Measurements from ENCODE around the gene CASKIN2.
"Not testable (repeated sequence)": the region's sequence is repeated elsewhere in the genome, so short reads cannot be mapped to it uniquely, and the experiment has no call there.

The CASKIN2 gene

GRCh38 chr17:75468291-75468754 lies 47.0 kb downstream of the CASKIN2 start:
- H3K27ac Mint-ChIP-seq = no peak overlapping the region
- peaks cover 39% of the 10 kb centered on the region for H3K36me3 Mint-ChIP-seq
- no peaks in the 10 kb centered on the region for H3K27me3 Mint-ChIP-seq
- ATAC-seq = no peak
- H3K4me1 Mint-ChIP-seq = peaks cover 17% of the 10 kb centered on the region
- H3K4me3 Mint-ChIP-seq = no peak overlapping the region
- no peaks in the 10 kb centered on the region for H3K9me3 Mint-ChIP-seq

- Mint-ChIP-seq H3K36me3 (peaks cover 21% of the 10 kb centered on the region), H3K27me3 (no peaks in the 10 kb centered on the region), H3K4me1 (peaks cover 24% of the 10 kb centered on the region), H3K9me3 (no peaks in the 10 kb centered on the region), H3K4me3 (no peak overlapping the region), H3K27ac (no peak overlapping the region)
- no peak for ATAC-seq
Measured at GRCh38 chr17:75465039-75465438, 50.3 kb downstream of the CASKIN2 start.

GRCh38 chr17:75463603-75464002 lies 51.7 kb downstream of the CASKIN2 start:
- Mint-ChIP-seq H3K4me1 (peaks cover 36% of the 10 kb centered on the region), H3K9me3 (no peaks in the 10 kb centered on the region), H3K4me3 (no peak overlapping the region), H3K27me3 (no peaks in the 10 kb centered on the region), H3K27ac (no peak overlapping the region), H3K36me3 (peaks cover 19% of the 10 kb centered on the region)
- ATAC-seq = no peak

GRCh38 chr17:75460295-75460694 lies 55.0 kb downstream of the CASKIN2 start:
- Mint-ChIP-seq H3K4me3 (no peak overlapping the region), H3K9me3 (no peaks in the 10 kb centered on the region), H3K27ac (peak overlapping the region; percentile 7), H3K4me1 (peaks cover 53% of the 10 kb centered on the region), H3K27me3 (no peaks in the 10 kb centered on the region), H3K36me3 (no peaks in the 10 kb centered on the region)
- ATAC-seq = no peak

GRCh38 chr17:75459590-75460267 lies 55.6 kb downstream of the CASKIN2 start:
- Mint-ChIP-seq H3K9me3 (no peaks in the 10 kb centered on the region), H3K4me3 (no peak overlapping the region), H3K36me3 (no peaks in the 10 kb centered on the region), H3K4me1 (peaks cover 48% of the 10 kb centered on the region), H3K27ac (peak overlapping the region; percentile 7), H3K27me3 (no peaks in the 10 kb centered on the region)
- no peak for ATAC-seq

- H3K9me3 Mint-ChIP-seq = no peaks in the 10 kb centered on the region
- ATAC-seq = no peak
- no peaks in the 10 kb centered on the region for H3K36me3 Mint-ChIP-seq
- H3K27ac Mint-ChIP-seq = peak overlapping the region; percentile 7
- no peaks in the 10 kb centered on the region for H3K27me3 Mint-ChIP-seq
- H3K4me1 Mint-ChIP-seq = peaks cover 47% of the 10 kb centered on the region
- H3K4me3 Mint-ChIP-seq = no peak overlapping the region
Measured at GRCh38 chr17:75459246-75459589, 56.1 kb downstream of the CASKIN2 start.

- Mint-ChIP-seq H3K4me3 (peak overlapping the region; percentile 92), H3K9me3 (no peaks in the 10 kb centered on the region), H3K27ac (peak overlapping the region; percentile 90), H3K36me3 (no peaks in the 10 kb centered on the region), H3K27me3 (no peaks in the 10 kb centered on the region), H3K4me1 (peaks cover 43% of the 10 kb centered on the region)
- ATAC-seq = peak; percentile 27
Measured at GRCh38 chr17:75457047-75457654, 58.2 kb downstream of the CASKIN2 start.

GRCh38 chr17:75456417-75457046 lies 58.8 kb downstream of the CASKIN2 start, which contains the start of gene TMEM94:
TMEM94 (plus strand) TSS chr17:75456635; CDS start chr17:75471906, 15,271 bp downstream.
- peak within 1 kb of the TSS; percentile 92 for H3K4me3 Mint-ChIP-seq
- H3K4me1 Mint-ChIP-seq = peaks cover 43% of the 10 kb centered on the region
- no peaks in the 10 kb centered on the region for H3K9me3 Mint-ChIP-seq
- peak; percentile 99 for ATAC-seq
- no peaks in the 10 kb centered on the region for H3K27me3 Mint-ChIP-seq
- H3K36me3 Mint-ChIP-seq = no peaks in the 10 kb centered on the region
- peak within 1 kb of the TSS; percentile 90 for H3K27ac Mint-ChIP-seq

GRCh38 chr17:75456039-75456416 lies 59.3 kb downstream of the CASKIN2 start:
- no peaks in the 10 kb centered on the region for H3K36me3 Mint-ChIP-seq

GRCh38 chr17:75454672-75455071 lies 60.7 kb downstream of the CASKIN2 start:
- H3K36me3 Mint-ChIP-seq, H3K9me3 Mint-ChIP-seq, H3K4me3 Mint-ChIP-seq, ATAC-seq, H3K27me3 Mint-ChIP-seq, H3K27ac Mint-ChIP-seq: not testable (repeated sequence)
- peaks cover 36% of the 10 kb centered on the region for H3K4me1 Mint-ChIP-seq

More at GRCh38 chr17:75456039-75456416, 59.3 kb downstream of the CASKIN2 start:
- peak; percentile 5 for ATAC-seq
- no peaks in the 10 kb centered on the region for H3K27me3 Mint-ChIP-seq
- H3K4me3 Mint-ChIP-seq = peak overlapping the region; percentile 92
- H3K4me1 Mint-ChIP-seq = peaks cover 43% of the 10 kb centered on the region
- peak overlapping the region; percentile 90 for H3K27ac Mint-ChIP-seq
- no peaks in the 10 kb centered on the region for H3K9me3 Mint-ChIP-seq

- no peaks in the 10 kb centered on the region for H3K9me3 Mint-ChIP-seq
- no peaks in the 10 kb centered on the region for H3K36me3 Mint-ChIP-seq
- H3K4me1 Mint-ChIP-seq = peaks cover 31% of the 10 kb centered on the region
- H3K27me3 Mint-ChIP-seq = no peaks in the 10 kb centered on the region
- H3K27ac Mint-ChIP-seq = no peak overlapping the region
- H3K4me3 Mint-ChIP-seq = no peak overlapping the region
- ATAC-seq = no peak
Measured at GRCh38 chr17:75454193-75454592, 61.1 kb downstream of the CASKIN2 start.

GRCh38 chr17:75450270-75450669 lies 65.1 kb downstream of the CASKIN2 start:
- H3K9me3 Mint-ChIP-seq = no peaks in the 10 kb centered on the region

More at GRCh38 chr17:75450270-75450669, 65.1 kb downstream of the CASKIN2 start:
- Mint-ChIP-seq H3K4me1 (peaks cover 11% of the 10 kb centered on the region), H3K27me3 (no peaks in the 10 kb centered on the region), H3K4me3 (no peak overlapping the region), H3K27ac (no peak overlapping the region), H3K36me3 (no peaks in the 10 kb centered on the region)
- ATAC-seq = no peak

Data from stimulated activated memory B cell treated with anti-CD40 and anti-IgM and Interleukin-4, amounts not matched to agents 10 μg/mL and 1 μg/mL and 100 μg/mL, for 72 hours (primary cell).